GM12892 (cell line): ENCODE measurements around the gene NR5A2.

Experiments used
- POLR2A ChIP-seq: IDR thresholded peaks from 2 replicates; pipeline ENCODE4 v1.6.1; 2011; ENCODE audit warnings: low read depth, low read length, control low read depth
- POLR2AphosphoS5 ChIP-seq: IDR thresholded peaks from 2 replicates; pipeline ENCODE4 v1.6.1; 2011; ENCODE audit warnings: low read depth, low read length, control low read depth
- TAF1 ChIP-seq: IDR thresholded peaks from 2 replicates; pipeline ENCODE4 v1.6.1; 2011; ENCODE audit warnings: low read depth, mild to moderate bottlenecking, control low read depth, low read length, borderline replicate concordance

DNA sequence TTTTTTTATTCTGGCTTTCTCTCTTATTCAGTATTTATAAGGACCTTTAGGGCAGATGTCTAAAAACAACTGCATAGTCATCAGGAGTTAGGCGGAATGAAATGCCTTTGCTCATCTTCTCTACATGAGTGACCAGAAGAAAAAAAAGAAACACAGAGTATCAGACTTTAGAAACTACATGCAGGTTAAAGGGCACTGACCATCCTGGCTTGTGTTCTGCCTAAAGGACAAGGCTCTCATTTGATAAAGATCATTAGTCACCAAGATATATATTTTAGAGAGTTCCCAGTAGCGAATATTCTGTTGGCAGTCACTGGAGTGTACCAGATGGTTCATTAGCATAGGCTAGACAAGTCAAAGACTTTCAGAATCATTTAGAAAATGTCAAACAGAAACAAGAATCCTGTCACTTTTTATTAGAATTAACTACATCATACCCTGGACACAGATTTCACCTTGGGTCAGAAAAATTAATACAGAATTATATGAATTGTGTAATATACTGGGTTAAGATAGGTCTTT is 145.6 kb downstream of the NR5A2 start:
- TF ChIP-seq POLR2AphosphoS5 (no peak), POLR2A (no peak), TAF1 (no peak)
